Measurements from ENCODE around the gene SUCO. TPM values are rescaled to one million over a fixed set of nuclear protein-coding genes. Genes with fewer than 3 reads are reported as not detected.

The SUCO gene
- total RNA-seq, 4 donors from 2014 or later, result 23.9 to 49.4 (median 34.5) TPM

DNA sequence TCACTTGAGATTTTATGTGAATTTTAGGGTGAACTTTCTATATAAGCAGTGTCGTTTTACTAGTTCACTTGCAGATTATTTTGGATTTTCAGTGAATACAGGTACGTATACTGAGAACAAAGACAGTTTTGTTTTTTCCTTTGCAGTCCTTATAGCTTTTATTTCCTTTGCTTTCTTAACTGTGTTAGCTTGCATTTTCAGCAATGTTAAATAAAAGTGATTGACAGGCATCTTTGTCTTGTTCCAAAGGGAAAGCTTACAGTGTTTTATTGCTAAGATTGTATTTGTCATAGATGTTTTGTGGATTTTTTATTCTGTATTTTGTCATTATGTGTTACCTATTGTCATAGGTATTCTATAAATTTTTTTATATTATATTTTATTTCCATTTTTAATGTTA lies 72.7 kb downstream of the SUCO start:
- H3K4me1 ChIP-seq, result no peaks in the 10 kb centered on the region
- H3K27ac ChIP-seq, result no peak overlapping the region
- H3K4me3 ChIP-seq, result no peak overlapping the region
- DNase-seq (ENCODE audit: low spot score in 2 of 2), result no peak
- H3K27me3 ChIP-seq, result no peaks in the 10 kb centered on the region
- H3K9me3 ChIP-seq, result no peaks in the 10 kb centered on the region
- H3K36me3 ChIP-seq, result peaks cover 60% of the 10 kb centered on the region
- TF ChIP-seq POLR2A (IDR thresholded peaks at IDR 0.05) (no peak), POLR2AphosphoS5 (IDR thresholded peaks at IDR 0.05) (no peak), EP300 (IDR thresholded peaks at IDR 0.05) (no peak)
- TF ChIP-seq, protein P1, sequence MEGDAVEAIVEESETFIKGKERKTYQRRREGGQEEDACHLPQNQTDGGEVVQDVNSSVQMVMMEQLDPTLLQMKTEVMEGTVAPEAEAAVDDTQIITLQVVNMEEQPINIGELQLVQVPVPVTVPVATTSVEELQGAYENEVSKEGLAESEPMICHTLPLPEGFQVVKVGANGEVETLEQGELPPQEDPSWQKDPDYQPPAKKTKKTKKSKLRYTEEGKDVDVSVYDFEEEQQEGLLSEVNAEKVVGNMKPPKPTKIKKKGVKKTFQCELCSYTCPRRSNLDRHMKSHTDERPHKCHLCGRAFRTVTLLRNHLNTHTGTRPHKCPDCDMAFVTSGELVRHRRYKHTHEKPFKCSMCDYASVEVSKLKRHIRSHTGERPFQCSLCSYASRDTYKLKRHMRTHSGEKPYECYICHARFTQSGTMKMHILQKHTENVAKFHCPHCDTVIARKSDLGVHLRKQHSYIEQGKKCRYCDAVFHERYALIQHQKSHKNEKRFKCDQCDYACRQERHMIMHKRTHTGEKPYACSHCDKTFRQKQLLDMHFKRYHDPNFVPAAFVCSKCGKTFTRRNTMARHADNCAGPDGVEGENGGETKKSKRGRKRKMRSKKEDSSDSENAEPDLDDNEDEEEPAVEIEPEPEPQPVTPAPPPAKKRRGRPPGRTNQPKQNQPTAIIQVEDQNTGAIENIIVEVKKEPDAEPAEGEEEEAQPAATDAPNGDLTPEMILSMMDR (IDR thresholded peaks at IDR 0.05), result no peak
- WGBS, result 90% methylated on average over 2 of the region's 2 CpGs

DNA sequence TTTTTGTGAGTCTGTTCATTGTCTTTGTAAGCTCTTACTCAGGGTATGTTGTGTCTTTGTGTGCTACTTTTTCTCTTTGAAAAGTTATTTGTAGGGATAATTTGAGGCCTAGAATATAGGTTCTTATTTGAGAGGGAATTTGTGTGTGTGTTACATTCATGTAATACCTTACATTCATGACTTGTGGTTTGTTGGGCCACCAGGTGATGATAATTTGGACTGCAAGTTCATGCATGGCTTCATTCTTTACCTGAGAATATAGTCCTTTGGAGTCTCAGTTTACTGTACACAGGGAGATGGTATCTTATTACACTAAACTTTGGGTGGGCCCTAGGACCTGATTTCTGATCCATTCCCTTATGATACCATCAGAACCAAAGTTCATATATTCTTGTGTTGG lies 74.2 kb downstream of the SUCO start:
- DNase-seq (ENCODE audit: low spot score in 2 of 2), result no peak
- Histone ChIP-seq H3K4me3 (no peak overlapping the region), H3K36me3 (peaks cover 53% of the 10 kb centered on the region), H3K4me1 (no peaks in the 10 kb centered on the region), H3K9me3 (no peaks in the 10 kb centered on the region), H3K27me3 (no peaks in the 10 kb centered on the region), H3K27ac (no peak overlapping the region)
- no peak for TF ChIP-seq POLR2AphosphoS5 (IDR thresholded peaks at IDR 0.05)
- no peak for TF ChIP-seq POLR2A (IDR thresholded peaks at IDR 0.05)
- TF ChIP-seq, protein P1 (IDR thresholded peaks at IDR 0.05), result no peak
- TF ChIP-seq EP300 (IDR thresholded peaks at IDR 0.05), result no peak

DNA sequence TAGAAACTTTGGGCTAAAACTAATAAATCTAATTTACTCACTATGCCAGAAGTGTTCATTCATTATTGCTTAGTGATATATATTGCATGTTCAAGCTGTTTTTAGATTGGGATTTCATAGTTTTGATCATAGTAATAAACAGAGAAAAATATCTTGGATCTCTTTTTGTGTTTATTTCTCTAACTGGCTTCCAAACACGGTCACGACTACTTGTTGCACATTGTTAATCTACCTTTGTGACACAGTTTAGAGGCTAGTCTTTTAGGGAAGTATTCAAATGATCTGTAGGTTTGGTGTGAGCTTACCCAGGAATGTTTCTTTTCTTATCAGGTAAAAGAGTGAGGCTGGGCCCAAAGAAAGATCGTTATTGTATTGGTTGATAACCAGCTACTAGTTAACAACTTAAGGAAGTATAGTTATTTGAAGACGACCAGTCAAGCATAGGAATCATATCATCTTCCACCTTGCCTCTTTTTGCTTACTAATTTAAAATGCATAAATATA lies 75.2 kb downstream of the SUCO start:
- Histone ChIP-seq H3K4me1 (no peaks in the 10 kb centered on the region), H3K27ac (no peak overlapping the region), H3K27me3 (no peaks in the 10 kb centered on the region), H3K36me3 (peaks cover 43% of the 10 kb centered on the region), H3K4me3 (no peak overlapping the region), H3K9me3 (no peaks in the 10 kb centered on the region)
- DNase-seq (ENCODE audit: low spot score in 2 of 2), result no peak
- 86% methylated on average over 4 of the region's 4 CpGs for WGBS
- TF ChIP-seq POLR2A (IDR thresholded peaks at IDR 0.05) (no peak), EP300 (IDR thresholded peaks at IDR 0.05) (no peak), POLR2AphosphoS5 (IDR thresholded peaks at IDR 0.05) (no peak)
- TF ChIP-seq, protein P1 (IDR thresholded peaks at IDR 0.05), result no peak

DNA sequence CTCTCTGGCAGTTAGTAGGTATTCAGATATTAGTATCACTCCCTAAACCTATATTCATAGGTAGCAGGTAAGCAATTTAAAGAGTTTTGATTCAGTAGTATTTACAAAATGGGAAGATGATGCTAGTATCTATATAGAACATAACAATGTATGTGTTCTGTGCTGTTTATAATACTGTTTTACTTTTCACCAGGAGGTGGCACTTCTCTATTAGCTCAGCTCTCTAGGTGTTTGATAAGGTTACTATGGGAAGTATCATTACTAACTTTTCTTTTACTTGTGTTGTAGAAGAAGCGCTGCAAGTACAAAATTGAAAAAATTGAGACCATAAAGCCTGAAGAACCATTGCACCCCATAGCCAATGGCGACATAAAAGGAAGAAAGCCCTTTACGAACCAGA lies 76.6 kb downstream of the SUCO start:
- H3K27ac ChIP-seq, result no peak overlapping the region
- H3K27me3 ChIP-seq, result no peaks in the 10 kb centered on the region
- H3K36me3 ChIP-seq, result peaks cover 30% of the 10 kb centered on the region
- no peak overlapping the region for H3K4me3 ChIP-seq
- H3K9me3 ChIP-seq, result no peaks in the 10 kb centered on the region
- WGBS, result 94% methylated on average over 3 of the region's 3 CpGs
- DNase-seq (ENCODE audit: low spot score in 2 of 2), result no peak
- no peak for TF ChIP-seq EP300 (IDR thresholded peaks at IDR 0.05)
- no peak for TF ChIP-seq POLR2AphosphoS5 (IDR thresholded peaks at IDR 0.05)
- TF ChIP-seq, protein P1 (IDR thresholded peaks at IDR 0.05), result no peak
- TF ChIP-seq POLR2A (IDR thresholded peaks at IDR 0.05), result no peak
- no peaks in the 10 kb centered on the region for H3K4me1 ChIP-seq

DNA sequence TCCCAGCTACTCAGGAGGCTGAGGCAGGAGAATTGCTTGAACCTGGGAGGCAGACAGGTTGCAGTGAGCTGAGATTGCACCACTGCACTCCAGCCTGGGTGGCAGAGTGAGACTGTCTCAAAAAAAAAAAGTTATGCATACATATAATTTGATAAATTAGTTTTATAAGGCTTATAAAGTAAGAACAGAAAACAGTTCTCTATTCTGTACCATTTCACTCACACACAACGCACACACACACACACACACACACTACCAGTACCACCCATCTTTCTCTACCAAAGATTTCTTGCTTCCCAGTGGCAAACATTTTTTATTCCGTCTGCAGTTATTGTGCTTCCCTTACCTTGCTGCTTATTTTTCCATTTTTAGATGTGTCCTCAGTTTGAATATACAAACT lies 79.5 kb downstream of the SUCO start:
- Histone ChIP-seq H3K4me3 (no peak overlapping the region), H3K27ac (no peak overlapping the region), H3K9me3 (no peaks in the 10 kb centered on the region), H3K27me3 (no peaks in the 10 kb centered on the region), H3K36me3 (peaks cover 16% of the 10 kb centered on the region), H3K4me1 (no peaks in the 10 kb centered on the region)
- DNase-seq (ENCODE audit: low spot score in 2 of 2), result no peak
- 86% methylated on average over 2 of the region's 2 CpGs for WGBS
- TF ChIP-seq POLR2AphosphoS5 (IDR thresholded peaks at IDR 0.05) (no peak), POLR2A (IDR thresholded peaks at IDR 0.05) (no peak), EP300 (IDR thresholded peaks at IDR 0.05) (no peak)
- TF ChIP-seq, protein P1 (IDR thresholded peaks at IDR 0.05), result no peak
